HPDE6-E6E7 (cell line): ENCODE measurements around the gene FAM156A.
"Not testable (repeated sequence)": the region's sequence is repeated elsewhere in the genome, so short reads cannot be mapped to it uniquely, and the experiment has no call there.

Source experiments
- DNase-seq: peaks from one replicate; pipeline ENCODE4 v3.0.0; 2011; ENCODE audit warnings: missing footprints; ENCODE audit errors: extremely low spot score

Gene FAM156A

GRCh38 chrX:52905531-52905930, 52.8 kb downstream of the FAM156A start:
- not testable (repeated sequence) for DNase-seq
